Stimulated activated CD8-positive, alpha-beta memory T cell treated with anti-CD3 and anti-CD28 coated beads, Interleukin-7, amount 100 ng/mL, for 4 hours (primary cell): ENCODE data around the gene HCK.
A peak's percentile ranks its signal among the peaks of the same experiment; 100 is the strongest.
"Not testable (repeated sequence)": the region's sequence is repeated elsewhere in the genome, so short reads cannot be mapped to it uniquely, and the experiment has no call there.

ENCODE experiments used
- DNase-seq, 2 donors: peaks; one replicate each; pipeline ENCODE4 v3.0.0-alpha.2; 2020; ENCODE audit warnings: low read depth in 2 of 2

The HCK gene

GRCh38 chr20:32029561-32029960 lies 22.5 kb upstream of the HCK start:
- no peak for DNase-seq

- DNase-seq, result peak; percentile 17 to 29
Measured at GRCh38 chr20:32031007-32031958, 20.8 kb upstream of the HCK start.

- DNase-seq, result no peak
Measured at GRCh38 chr20:32033316-32033715, 18.7 kb upstream of the HCK start.

- DNase-seq, result not testable (repeated sequence)
Measured at GRCh38 chr20:32033721-32034120, 18.3 kb upstream of the HCK start.

GRCh38 chr20:32034581-32035425 lies 17.2 kb upstream of the HCK start:
- no peak for DNase-seq

- DNase-seq, result no peak
Measured at GRCh38 chr20:32035426-32035779, 16.6 kb upstream of the HCK start.

- DNase-seq, result no peak
Measured at GRCh38 chr20:32036252-32036651, 15.8 kb upstream of the HCK start.

- DNase-seq, result no peak
Measured at GRCh38 chr20:32036716-32037485, 15.1 kb upstream of the HCK start.

- DNase-seq, result no peak
Measured at GRCh38 chr20:32037929-32038328, 14.1 kb upstream of the HCK start.

- DNase-seq, result no peak
Measured at GRCh38 chr20:32040142-32040953, 11.7 kb upstream of the HCK start.

GRCh38 chr20:32045999-32046398 lies 6.0 kb upstream of the HCK start:
- DNase-seq, result no peak

GRCh38 chr20:32050324-32050841 lies 1.7 kb upstream of the HCK start:
- no peak for DNase-seq

- no peak for DNase-seq
Measured at GRCh38 chr20:32050851-32051556, 1.0 kb upstream of the HCK start.

GRCh38 chr20:32051720-32052089 lies 337 bp upstream of the HCK start:
- DNase-seq, result no peak

GRCh38 chr20:32052778-32053362 lies 828 bp downstream of the HCK start:
- no peak for DNase-seq

GRCh38 chr20:32053648-32054047 lies 1.6 kb downstream of the HCK start:
- no peak for DNase-seq

- DNase-seq, result no peak
Measured at GRCh38 chr20:32056708-32057483, 4.9 kb downstream of the HCK start.

GRCh38 chr20:32057656-32058184 lies 5.7 kb downstream of the HCK start:
- DNase-seq, result no peak

- no peak for DNase-seq
Measured at GRCh38 chr20:32059189-32059588, 7.1 kb downstream of the HCK start.
